HG03139 (cell line): ENCODE data around the gene SOX18.

ENCODE experiments used
- ATAC-seq: cut with Tn5 transposase; IDR thresholded peaks from one replicate; pipeline ENCODE4 v1.9.1; 2021; ENCODE audit not compliant: unreplicated experiment

SOX18 gene

GRCh38 chr20:64039293-64040160 lies 9.9 kb downstream of the SOX18 start:
- no peak for ATAC-seq

- ATAC-seq, result peak; percentile 36
Measured at GRCh38 chr20:64038565-64039292, 10.7 kb downstream of the SOX18 start.

- ATAC-seq, result peak; percentile 22
Measured at GRCh38 chr20:64038224-64038564, 11.2 kb downstream of the SOX18 start.

GRCh38 chr20:64037498-64038213 lies 11.8 kb downstream of the SOX18 start:
- no peak for ATAC-seq

- no peak for ATAC-seq
Measured at GRCh38 chr20:64037199-64037497, 12.3 kb downstream of the SOX18 start.

GRCh38 chr20:64036346-64037198 lies 12.9 kb downstream of the SOX18 start:
- ATAC-seq, result no peak

- no peak for ATAC-seq
Measured at GRCh38 chr20:64035933-64036345, 13.5 kb downstream of the SOX18 start, which contains the start of gene C20orf204. TSS of gene C20orf204 (plus strand) at chr20:64036182. CDS start at chr20:64036324, 142 bp downstream.

GRCh38 chr20:64035066-64035932 lies 14.1 kb downstream of the SOX18 start:
- no peak for ATAC-seq

GRCh38 chr20:64033981-64034493 lies 15.4 kb downstream of the SOX18 start:
- no peak for ATAC-seq

- ATAC-seq, result no peak
Measured at GRCh38 chr20:64032706-64033624, 16.5 kb downstream of the SOX18 start.

- ATAC-seq, result no peak
Measured at GRCh38 chr20:64031822-64032314, 17.6 kb downstream of the SOX18 start.

- ATAC-seq, result no peak
Measured at GRCh38 chr20:64030371-64031134, 18.9 kb downstream of the SOX18 start.

GRCh38 chr20:64029293-64030117 lies 19.9 kb downstream of the SOX18 start:
- ATAC-seq, result no peak

GRCh38 chr20:64027981-64028685 lies 21.3 kb downstream of the SOX18 start:
- no peak for ATAC-seq

GRCh38 chr20:64025826-64026412 lies 23.5 kb downstream of the SOX18 start:
- ATAC-seq, result no peak
